ENCODE results near the gene CLCN5. TPM values are rescaled to one million over a fixed set of nuclear protein-coding genes. Genes with fewer than 3 reads are reported as not detected.
A peak's percentile ranks its signal among the peaks of the same experiment; 100 is the strongest.

Gene CLCN5
- total and polyA plus RNA-seq, 5 donors from 2014 or later, result 0.05 to 1.3 (median 0.76) TPM

DNA sequence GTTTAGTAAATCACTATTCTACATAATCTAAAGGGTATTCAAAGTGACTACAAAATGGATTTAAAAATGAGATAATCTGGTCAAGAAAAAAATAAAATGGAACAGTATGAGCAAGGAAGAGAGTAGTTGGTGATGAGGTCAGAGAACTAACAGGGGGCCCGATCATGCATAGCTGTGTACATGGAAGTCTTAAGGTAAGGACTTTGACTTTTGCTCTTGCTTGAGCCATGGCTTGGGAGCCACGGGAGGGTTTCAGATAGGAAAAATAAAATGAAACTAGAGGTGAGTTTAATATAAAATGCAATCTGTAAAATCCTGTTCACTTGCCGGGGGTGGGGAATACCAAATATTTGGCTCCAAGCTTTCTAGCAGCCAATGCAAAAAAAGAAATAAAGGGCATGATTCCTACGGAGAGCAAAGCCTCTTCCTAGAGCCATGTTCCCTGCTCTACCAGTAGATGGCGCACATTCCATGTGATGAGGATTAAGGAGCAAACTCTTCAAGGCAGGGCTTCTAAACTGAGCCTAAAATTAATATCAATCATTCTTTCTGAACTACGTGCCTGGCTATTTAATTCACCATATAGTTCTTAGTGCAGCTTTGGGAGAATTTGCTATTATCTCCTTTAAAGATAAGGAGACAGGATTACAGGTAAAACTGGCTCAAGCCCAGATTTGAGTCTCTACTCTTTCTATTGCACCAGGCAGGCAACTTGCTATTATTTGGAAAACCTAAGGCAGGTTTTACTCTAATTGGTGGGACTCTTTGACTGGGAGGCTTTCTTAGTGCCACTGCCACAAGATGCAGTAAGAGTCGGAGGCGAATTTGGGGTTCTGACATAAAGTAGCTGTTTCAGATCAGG, 6.8 kb upstream of the CLCN5 start:
- H3K36me3 ChIP-seq (ENCODE audit: control insufficient read depth, insufficient read depth, low read length), result no peaks in the 10 kb centered on the region
- no peaks in the 10 kb centered on the region for H3K36me3 Mint-ChIP-seq
- H3K27ac ChIP-seq (ENCODE audit: insufficient read depth, low read length, poor library complexity, severe bottlenecking), result no peak overlapping the region
- no peaks in the 10 kb centered on the region for H3K9me3 Mint-ChIP-seq
- no peaks in the 10 kb centered on the region for H3K9me3 ChIP-seq (ENCODE audit: control insufficient read depth in 2 of 2, low read length in 2 of 2)
- no peak overlapping the region for H3K27ac Mint-ChIP-seq
- ATAC-seq (ENCODE audit: low read depth in 2 of 2) (peak; percentile 56 to 58), DNase-seq (peak; percentile 38 to 67 (median 55))
- H3K4me3 Mint-ChIP-seq, result no peak overlapping the region
- H3K27me3 ChIP-seq (ENCODE audit: control insufficient read depth, insufficient read depth, low read length), result no peaks in the 10 kb centered on the region
- no peaks in the 10 kb centered on the region for H3K4me1 ChIP-seq (ENCODE audit: control insufficient read depth, insufficient read depth, low read length, poor library complexity, severe bottlenecking)
- H3K4me3 ChIP-seq (ENCODE audit: low read depth, low read length), result no peak overlapping the region
- H3K27me3 Mint-ChIP-seq, result no peaks in the 10 kb centered on the region
- peaks cover 0 to under 1% (median under 1%) of the 10 kb centered on the region in 4 donors for H3K4me1 Mint-ChIP-seq

DNA sequence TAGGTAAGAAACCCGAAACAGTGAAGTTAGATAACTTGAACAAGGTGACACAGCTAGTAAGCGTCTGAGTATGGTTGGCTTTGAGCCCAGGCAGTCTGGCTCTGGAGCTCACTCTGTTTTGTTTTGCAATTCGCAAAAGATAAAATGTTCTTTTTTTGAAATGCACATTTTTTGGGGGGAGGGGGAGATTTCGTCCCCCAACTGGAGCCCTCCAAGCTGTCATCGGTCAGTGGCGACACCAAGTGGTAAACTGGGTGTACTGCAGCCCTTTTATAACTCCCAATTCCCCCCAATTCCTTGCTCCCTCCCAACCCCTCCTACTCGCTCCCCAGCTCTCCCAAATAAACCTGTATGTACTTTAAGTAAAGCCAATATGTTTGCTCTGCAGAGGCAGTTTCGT, 2.8 kb upstream of the CLCN5 start:
- Histone ChIP-seq H3K27me3 (ENCODE audit: control insufficient read depth, insufficient read depth, low read length) (no peaks in the 10 kb centered on the region), H3K36me3 (ENCODE audit: control insufficient read depth, insufficient read depth, low read length) (no peaks in the 10 kb centered on the region), H3K4me3 (ENCODE audit: low read depth, low read length) (no peak overlapping the region), H3K27ac (ENCODE audit: insufficient read depth, low read length, poor library complexity, severe bottlenecking) (no peak overlapping the region), H3K4me1 (ENCODE audit: control insufficient read depth, insufficient read depth, low read length, poor library complexity, severe bottlenecking) (peaks cover 8% of the 10 kb centered on the region), H3K9me3 (ENCODE audit: control insufficient read depth in 2 of 2, low read length in 2 of 2) (no peaks in the 10 kb centered on the region)
- DNase-seq, result peak; percentile 5 to 36 (median 19)
- no peaks in the 10 kb centered on the region for H3K9me3 Mint-ChIP-seq
- peak overlapping the region in 1 of 4 donors; percentile 4 for H3K4me3 Mint-ChIP-seq
- H3K27me3 Mint-ChIP-seq, result no peaks in the 10 kb centered on the region
- no peak overlapping the region for H3K27ac Mint-ChIP-seq
- H3K36me3 Mint-ChIP-seq, result no peaks in the 10 kb centered on the region
- peaks cover 0 to 9% (median 6%) of the 10 kb centered on the region in 4 donors for H3K4me1 Mint-ChIP-seq
- ATAC-seq (ENCODE audit: low read depth in 2 of 2), result no peak

DNA sequence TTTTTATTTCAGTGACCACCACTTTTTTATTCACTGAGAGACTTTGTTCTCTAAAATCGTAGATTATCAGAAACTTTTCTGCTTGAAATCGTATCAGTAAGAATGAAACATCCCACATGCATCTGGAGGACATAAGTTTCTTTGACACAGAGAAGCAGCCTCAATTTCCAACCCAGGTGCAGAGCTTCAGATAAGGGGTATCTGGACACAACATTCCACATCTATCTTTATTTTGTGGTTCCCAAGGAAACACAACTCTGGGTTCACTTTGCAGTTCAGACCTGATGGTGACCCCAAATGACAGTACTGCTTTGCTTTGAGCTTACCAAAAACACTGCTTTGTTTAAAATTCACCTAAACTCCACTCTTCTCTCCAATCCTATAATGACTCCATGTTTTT, 1.3 kb upstream of the CLCN5 start:
- Mint-ChIP-seq H3K27me3 (no peaks in the 10 kb centered on the region), H3K4me1 (peaks cover 0 to 9% (median 6%) of the 10 kb centered on the region in 4 donors), H3K36me3 (no peaks in the 10 kb centered on the region), H3K9me3 (no peaks in the 10 kb centered on the region), H3K4me3 (no peak overlapping the region), H3K27ac (no peak overlapping the region)
- H3K27me3 ChIP-seq (ENCODE audit: control insufficient read depth, insufficient read depth, low read length), result no peaks in the 10 kb centered on the region
- DNase-seq, result no peak
- no peak for ATAC-seq (ENCODE audit: low read depth in 2 of 2)
- no peaks in the 10 kb centered on the region for H3K36me3 ChIP-seq (ENCODE audit: control insufficient read depth, insufficient read depth, low read length)
- no peak overlapping the region for H3K4me3 ChIP-seq (ENCODE audit: low read depth, low read length)
- H3K9me3 ChIP-seq (ENCODE audit: control insufficient read depth in 2 of 2, low read length in 2 of 2), result no peaks in the 10 kb centered on the region
- peaks cover 8% of the 10 kb centered on the region for H3K4me1 ChIP-seq (ENCODE audit: control insufficient read depth, insufficient read depth, low read length, poor library complexity, severe bottlenecking)
- H3K27ac ChIP-seq (ENCODE audit: insufficient read depth, low read length, poor library complexity, severe bottlenecking), result no peak overlapping the region

DNA sequence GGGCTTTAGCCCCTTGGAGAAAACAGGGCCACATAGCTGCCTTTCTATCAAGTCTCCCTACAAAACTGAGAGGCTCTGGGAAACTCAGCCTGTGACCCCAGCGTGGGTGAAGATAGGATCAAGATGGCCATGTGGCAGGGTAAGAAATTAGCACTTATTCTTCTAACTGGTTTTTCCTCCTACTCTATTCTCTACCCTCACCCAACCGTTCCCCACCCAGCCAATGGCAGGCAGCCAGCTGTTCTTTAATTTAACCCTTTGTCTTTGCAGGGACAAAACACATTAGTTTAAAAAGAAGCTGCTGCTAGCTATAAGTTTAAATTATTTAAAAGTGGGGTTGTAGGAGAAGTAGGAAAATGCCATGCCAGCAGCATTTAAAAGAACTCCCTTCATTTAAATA, 2.8 kb downstream of the CLCN5 start:
- H3K36me3 Mint-ChIP-seq, result no peaks in the 10 kb centered on the region
- H3K4me3 Mint-ChIP-seq, result no peak overlapping the region
- Histone ChIP-seq H3K27ac (ENCODE audit: insufficient read depth, low read length, poor library complexity, severe bottlenecking) (no peak overlapping the region), H3K9me3 (ENCODE audit: control insufficient read depth in 2 of 2, low read length in 2 of 2) (no peaks in the 10 kb centered on the region), H3K4me1 (ENCODE audit: control insufficient read depth, insufficient read depth, low read length, poor library complexity, severe bottlenecking) (peaks cover 8% of the 10 kb centered on the region), H3K36me3 (ENCODE audit: control insufficient read depth, insufficient read depth, low read length) (no peaks in the 10 kb centered on the region), H3K4me3 (ENCODE audit: low read depth, low read length) (no peak overlapping the region), H3K27me3 (ENCODE audit: control insufficient read depth, insufficient read depth, low read length) (no peaks in the 10 kb centered on the region)
- H3K4me1 Mint-ChIP-seq, result peaks cover 0 to 9% (median 6%) of the 10 kb centered on the region in 4 donors
- DNase-seq (no peak), ATAC-seq (ENCODE audit: low read depth in 2 of 2) (no peak)
- no peak overlapping the region for H3K27ac Mint-ChIP-seq
- H3K27me3 Mint-ChIP-seq, result no peaks in the 10 kb centered on the region
- H3K9me3 Mint-ChIP-seq, result no peaks in the 10 kb centered on the region

GRCh38 chrX:49930039-49930438, 7.6 kb downstream of the CLCN5 start:
- no peak for DNase-seq
- Histone ChIP-seq H3K36me3 (ENCODE audit: control insufficient read depth, insufficient read depth, low read length) (no peaks in the 10 kb centered on the region), H3K9me3 (ENCODE audit: control insufficient read depth in 2 of 2, low read length in 2 of 2) (no peaks in the 10 kb centered on the region), H3K4me3 (ENCODE audit: low read depth, low read length) (no peak overlapping the region), H3K27ac (ENCODE audit: insufficient read depth, low read length, poor library complexity, severe bottlenecking) (no peak overlapping the region), H3K27me3 (ENCODE audit: control insufficient read depth, insufficient read depth, low read length) (no peaks in the 10 kb centered on the region), H3K4me1 (ENCODE audit: control insufficient read depth, insufficient read depth, low read length, poor library complexity, severe bottlenecking) (no peaks in the 10 kb centered on the region)
- no peak for ATAC-seq (ENCODE audit: low read depth in 2 of 2)
- Mint-ChIP-seq H3K36me3 (no peaks in the 10 kb centered on the region), H3K27me3 (no peaks in the 10 kb centered on the region), H3K4me3 (no peak overlapping the region), H3K9me3 (no peaks in the 10 kb centered on the region), H3K27ac (no peak overlapping the region), H3K4me1 (no peaks in the 10 kb centered on the region)

DNA sequence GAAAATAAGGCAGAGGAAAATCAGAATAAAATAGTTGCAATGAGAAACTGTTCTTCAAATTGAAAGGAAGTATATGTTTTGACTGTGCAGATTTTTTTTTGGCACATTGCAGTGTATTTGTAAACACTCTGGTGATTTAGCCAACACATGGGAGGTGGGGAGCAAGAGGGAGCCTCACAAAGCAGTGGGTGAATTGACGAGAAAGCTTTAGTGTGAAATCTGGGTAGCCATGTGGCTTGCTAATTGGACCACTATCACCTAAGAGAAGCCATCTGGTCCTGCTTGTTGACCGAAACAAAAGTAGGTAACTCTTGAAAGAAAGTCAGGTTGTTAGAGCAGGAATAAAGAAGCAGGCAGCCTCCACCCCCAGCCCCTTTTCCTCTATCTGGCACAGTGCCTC, 10.4 kb downstream of the CLCN5 start:
- Mint-ChIP-seq H3K4me1 (no peaks in the 10 kb centered on the region), H3K36me3 (no peaks in the 10 kb centered on the region), H3K9me3 (no peaks in the 10 kb centered on the region), H3K27me3 (no peaks in the 10 kb centered on the region), H3K4me3 (no peak overlapping the region), H3K27ac (no peak overlapping the region)
- Histone ChIP-seq H3K27ac (ENCODE audit: insufficient read depth, low read length, poor library complexity, severe bottlenecking) (no peak overlapping the region), H3K9me3 (ENCODE audit: control insufficient read depth in 2 of 2, low read length in 2 of 2) (no peaks in the 10 kb centered on the region), H3K36me3 (ENCODE audit: control insufficient read depth, insufficient read depth, low read length) (no peaks in the 10 kb centered on the region), H3K4me3 (ENCODE audit: low read depth, low read length) (no peak overlapping the region), H3K27me3 (ENCODE audit: control insufficient read depth, insufficient read depth, low read length) (no peaks in the 10 kb centered on the region), H3K4me1 (ENCODE audit: control insufficient read depth, insufficient read depth, low read length, poor library complexity, severe bottlenecking) (no peaks in the 10 kb centered on the region)
- DNase-seq (no peak), ATAC-seq (ENCODE audit: low read depth in 2 of 2) (no peak)

- Mint-ChIP-seq H3K27me3 (no peaks in the 10 kb centered on the region), H3K36me3 (no peaks in the 10 kb centered on the region), H3K9me3 (no peaks in the 10 kb centered on the region), H3K4me1 (no peaks in the 10 kb centered on the region), H3K27ac (peak overlapping the region in 1 of 3 donors; percentile 25), H3K4me3 (no peak overlapping the region)
- ATAC-seq (ENCODE audit: low read depth in 2 of 2), result no peak
- no peaks in the 10 kb centered on the region for H3K36me3 ChIP-seq (ENCODE audit: control insufficient read depth, insufficient read depth, low read length)
- no peak overlapping the region for H3K4me3 ChIP-seq (ENCODE audit: low read depth, low read length)
- no peaks in the 10 kb centered on the region for H3K9me3 ChIP-seq (ENCODE audit: control insufficient read depth in 2 of 2, low read length in 2 of 2)
- DNase-seq, result no peak
- H3K4me1 ChIP-seq (ENCODE audit: control insufficient read depth, insufficient read depth, low read length, poor library complexity, severe bottlenecking), result no peaks in the 10 kb centered on the region
- H3K27me3 ChIP-seq (ENCODE audit: control insufficient read depth, insufficient read depth, low read length), result no peaks in the 10 kb centered on the region
- no peak overlapping the region for H3K27ac ChIP-seq (ENCODE audit: insufficient read depth, low read length, poor library complexity, severe bottlenecking)
Observed at GRCh38 chrX:49934148-49934547, 11.8 kb downstream of the CLCN5 start.

- Mint-ChIP-seq H3K4me1 (no peaks in the 10 kb centered on the region), H3K9me3 (no peaks in the 10 kb centered on the region), H3K27me3 (no peaks in the 10 kb centered on the region), H3K27ac (no peak overlapping the region), H3K36me3 (no peaks in the 10 kb centered on the region), H3K4me3 (no peak overlapping the region)
- H3K4me1 ChIP-seq (ENCODE audit: control insufficient read depth, insufficient read depth, low read length, poor library complexity, severe bottlenecking), result no peaks in the 10 kb centered on the region
- DNase-seq (no peak), ATAC-seq (ENCODE audit: low read depth in 2 of 2) (no peak)
- H3K36me3 ChIP-seq (ENCODE audit: control insufficient read depth, insufficient read depth, low read length), result no peaks in the 10 kb centered on the region
- H3K9me3 ChIP-seq (ENCODE audit: control insufficient read depth in 2 of 2, low read length in 2 of 2), result no peaks in the 10 kb centered on the region
- no peak overlapping the region for H3K4me3 ChIP-seq (ENCODE audit: low read depth, low read length)
- no peak overlapping the region for H3K27ac ChIP-seq (ENCODE audit: insufficient read depth, low read length, poor library complexity, severe bottlenecking)
- H3K27me3 ChIP-seq (ENCODE audit: control insufficient read depth, insufficient read depth, low read length), result no peaks in the 10 kb centered on the region
Observed at GRCh38 chrX:49934729-49935128, 12.3 kb downstream of the CLCN5 start.

All from CD4-positive, CD25-positive, alpha-beta regulatory T cell (primary cell).